ENCODE data around the gene GGT6. TPM values are rescaled to one million over a fixed set of nuclear protein-coding genes. Genes with fewer than 3 reads are reported as not detected.

The GGT6 gene
- total and polyA plus RNA-seq, 2 of the 13 experiments (the other 11 are each of a cell fraction or from before 2014, with no cell fraction given) = 0.16 to 0.80 TPM

DNA sequence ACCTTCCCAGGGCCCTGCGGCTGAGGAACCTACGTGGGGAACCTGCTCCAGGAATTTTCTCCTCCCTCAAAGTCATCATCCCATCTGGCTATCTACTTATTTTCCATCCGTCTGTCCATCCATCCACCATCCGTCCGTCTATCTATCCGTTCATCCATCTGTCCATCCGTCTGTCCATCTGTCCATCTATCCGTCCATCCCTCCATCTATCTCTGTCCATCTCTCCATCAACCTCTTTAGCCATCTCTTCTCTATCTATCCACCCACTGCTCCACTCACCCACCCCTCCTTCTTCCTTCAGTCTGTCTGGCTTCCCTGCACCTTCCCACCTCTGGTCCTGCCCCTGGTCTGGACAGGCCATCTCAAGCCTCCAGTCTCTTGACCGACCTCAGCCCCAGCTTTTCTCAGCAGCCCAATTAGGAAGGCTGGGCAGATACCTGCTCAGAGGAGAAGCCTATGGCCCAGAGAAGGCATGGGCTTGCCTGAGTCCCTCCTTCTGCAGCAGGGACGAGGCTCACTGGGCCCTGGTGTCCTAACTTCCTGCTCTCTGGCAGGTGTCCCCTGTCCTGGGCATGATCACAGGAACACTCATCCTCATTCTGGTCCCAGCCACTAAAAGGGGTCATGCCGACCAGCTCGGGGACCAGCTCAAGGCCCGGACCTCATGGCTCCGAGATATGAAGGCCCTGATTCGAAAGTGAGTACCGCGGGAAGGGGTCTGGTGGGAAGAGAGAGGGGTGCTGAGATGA, 28.2 kb downstream of the GGT6 start:
- intact Hi-C loops (cut with micrococcal nuclease; ENCODE audit: unreplicated experiment) = loop anchor here (5.0 kb wide), 1 partner anchor 110 kb away; no protein-coding TSS in a partner anchor
- CTCF ChIA-PET (ENCODE audit: low intra/inter-chr PET ratio, low total read pairs) = no interaction called here
- no peak overlapping the region for H3K4me2 ChIP-seq (ENCODE audit: low read depth, low read length)

DNA sequence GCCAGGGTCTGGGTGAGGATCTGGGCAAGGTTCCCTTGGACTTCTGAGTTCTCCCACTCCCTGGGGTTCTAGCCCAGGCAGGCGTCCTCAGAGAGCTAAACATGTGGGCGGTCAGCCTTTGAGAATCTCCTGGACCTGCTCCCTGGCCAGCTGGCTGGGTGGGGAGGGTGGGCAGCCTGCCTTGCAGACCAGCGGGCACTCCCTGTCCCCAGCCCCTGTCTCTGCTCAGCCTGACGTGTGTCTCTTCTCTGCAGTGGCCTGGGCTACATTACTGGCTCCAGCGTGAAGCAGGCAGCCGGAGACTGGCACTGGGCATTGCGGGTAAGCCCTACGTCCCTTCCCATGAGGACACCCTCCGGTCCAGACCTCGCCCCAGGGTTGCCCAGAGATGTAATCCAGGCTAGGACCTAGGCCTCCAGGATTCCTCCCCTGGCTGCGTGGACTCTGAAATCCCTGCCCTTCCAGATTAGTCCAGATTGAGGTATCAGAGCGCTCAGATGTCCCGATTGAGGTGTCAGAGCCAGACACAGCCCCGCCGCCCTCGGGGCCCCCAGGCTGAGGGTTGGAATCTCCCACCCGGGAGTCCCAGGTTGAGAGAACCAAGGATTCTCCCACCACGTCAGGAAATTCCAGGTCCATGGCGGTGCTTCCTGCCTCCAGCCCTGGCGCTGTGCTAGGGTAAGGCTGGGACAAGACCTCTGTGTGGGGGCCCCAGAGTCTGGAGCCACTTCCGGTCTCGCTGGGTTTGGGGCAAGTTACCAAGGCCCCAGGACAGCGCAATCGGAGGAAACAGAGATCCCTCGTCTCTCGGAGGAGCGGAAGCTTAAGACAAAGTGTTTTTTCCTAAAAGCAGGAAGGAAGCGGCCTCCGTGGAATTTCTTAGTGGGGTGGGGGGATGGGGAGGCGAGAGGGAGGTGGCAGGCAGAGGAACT, 29.3 kb downstream of the GGT6 start:
- POLR2A ChIA-PET = no interaction called here
- H2AFZ ChIP-seq (ENCODE audit: low read length) = no peak overlapping the region
- H3K36me3 ChIP-seq (replicated peaks in 1 of 2; ENCODE audit: control insufficient read depth in 1 of 2, insufficient read depth in 2 of 2, low read length in 2 of 2) = no peaks in the 10 kb centered on the region
- CTCF ChIA-PET (ENCODE audit: low intra/inter-chr PET ratio, low total read pairs) = no interaction called here
- peaks cover 16% of the 10 kb centered on the region for H3K4me1 ChIP-seq (ENCODE audit: insufficient read depth, low read length)
- BruUV-seq (replicated peaks) = no TSS peak
- FAIRE-seq (no peak), DNase-seq (ENCODE audit: low spot score) (no peak), ATAC-seq (no peak)
- H3K79me2 ChIP-seq (ENCODE audit: insufficient read depth, low read length) = no peaks in the 10 kb centered on the region
- 40% methylated on average over 14 of the region's 30 CpGs for WGBS (ENCODE audit: low lambda C conversion rate)
- H3K4me2 ChIP-seq (ENCODE audit: low read depth, low read length) = no peak overlapping the region
- H3K9me3 ChIP-seq (ENCODE audit: low read length) = no peaks in the 10 kb centered on the region
- intact Hi-C loops (cut with micrococcal nuclease; ENCODE audit: unreplicated experiment) = loop anchor here (5.0 kb wide), 1 partner anchor 109 kb away; no protein-coding TSS in a partner anchor
- H3K27me3 ChIP-seq (ENCODE audit: control insufficient read depth in 1 of 2, insufficient read depth in 2 of 2, low read length in 2 of 2) = peaks cover 6 to 46% of the 10 kb centered on the region in 2 experiments
- no peaks in the 10 kb centered on the region for H4K20me1 ChIP-seq (ENCODE audit: insufficient read depth, low read length)
- TF ChIP-seq ZNF777 (CRISPR knock-in tag; IDR thresholded peaks at IDR 0.05) (no peak), ZNF670 (CRISPR knock-in tag; IDR thresholded peaks at IDR 0.05; ENCODE audit: borderline replicate concordance) (no peak), RAD21 (CRISPR knock-in tag; IDR thresholded peaks at IDR 0.05) (no peak), MEIS1 (CRISPR knock-in tag; IDR thresholded peaks at IDR 0.05; ENCODE audit: borderline replicate concordance) (no peak)
- TF ChIP-seq, protein P1, sequence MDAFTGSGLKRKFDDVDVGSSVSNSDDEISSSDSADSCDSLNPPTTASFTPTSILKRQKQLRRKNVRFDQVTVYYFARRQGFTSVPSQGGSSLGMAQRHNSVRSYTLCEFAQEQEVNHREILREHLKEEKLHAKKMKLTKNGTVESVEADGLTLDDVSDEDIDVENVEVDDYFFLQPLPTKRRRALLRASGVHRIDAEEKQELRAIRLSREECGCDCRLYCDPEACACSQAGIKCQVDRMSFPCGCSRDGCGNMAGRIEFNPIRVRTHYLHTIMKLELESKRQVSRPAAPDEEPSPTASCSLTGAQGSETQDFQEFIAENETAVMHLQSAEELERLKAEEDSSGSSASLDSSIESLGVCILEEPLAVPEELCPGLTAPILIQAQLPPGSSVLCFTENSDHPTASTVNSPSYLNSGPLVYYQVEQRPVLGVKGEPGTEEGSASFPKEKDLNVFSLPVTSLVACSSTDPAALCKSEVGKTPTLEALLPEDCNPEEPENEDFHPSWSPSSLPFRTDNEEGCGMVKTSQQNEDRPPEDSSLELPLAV (CRISPR knock-in tag; conservative IDR thresholded peaks at IDR 0.05; ENCODE audit: low read depth) = no peak
- no peak overlapping the region for H3K9ac ChIP-seq (ENCODE audit: insufficient read depth, low read depth, low read length)
- H3K27ac ChIP-seq (ENCODE audit: extremely low read length, insufficient read depth, low read length) = no peak overlapping the region
- no peak overlapping the region for H3K4me3 ChIP-seq (replicated peaks in 1 of 3; ENCODE audit: insufficient read depth in 1 of 3, low read depth in 2 of 3, low read length in 3 of 3)
- in situ Hi-C loops (cut with HindIII; ENCODE audit: extremely low pct_ligation_motif_present, low pct_unique_long_range_greater_than_20kb) = no loop called here

More for the DNA sequence above, 28.2 kb downstream of the GGT6 start:
- no peaks in the 10 kb centered on the region for H3K36me3 ChIP-seq (replicated peaks in 1 of 2; ENCODE audit: control insufficient read depth in 1 of 2, insufficient read depth in 2 of 2, low read length in 2 of 2)
- no peaks in the 10 kb centered on the region for H4K20me1 ChIP-seq (ENCODE audit: insufficient read depth, low read length)
- H3K27me3 ChIP-seq (ENCODE audit: control insufficient read depth in 1 of 2, insufficient read depth in 2 of 2, low read length in 2 of 2) = peaks cover 6 to 40% of the 10 kb centered on the region in 2 experiments
- no peaks in the 10 kb centered on the region for H3K9me3 ChIP-seq (ENCODE audit: low read length)
- no peak overlapping the region for H3K4me3 ChIP-seq (replicated peaks in 1 of 3; ENCODE audit: insufficient read depth in 1 of 3, low read depth in 2 of 3, low read length in 3 of 3)
- WGBS (ENCODE audit: low lambda C conversion rate) = 36% methylated on average over 15 of the region's 17 CpGs
- no peak for DNase-seq (ENCODE audit: low spot score)
- no peak for ATAC-seq
- POLR2A ChIA-PET = no interaction called here
- peaks cover 16% of the 10 kb centered on the region for H3K4me1 ChIP-seq (ENCODE audit: insufficient read depth, low read length)
- H2AFZ ChIP-seq (ENCODE audit: low read length) = no peak overlapping the region
- in situ Hi-C loops (cut with HindIII; ENCODE audit: extremely low pct_ligation_motif_present, low pct_unique_long_range_greater_than_20kb) = no loop called here
- FAIRE-seq = no peak
- H3K79me2 ChIP-seq (ENCODE audit: insufficient read depth, low read length) = no peaks in the 10 kb centered on the region
- no peak overlapping the region for H3K9ac ChIP-seq (ENCODE audit: insufficient read depth, low read depth, low read length)
- no peak overlapping the region for H3K27ac ChIP-seq (ENCODE audit: extremely low read length, insufficient read depth, low read length)
- BruUV-seq (replicated peaks) = no TSS peak
- TF ChIP-seq ZNF12 (CRISPR knock-in tag; IDR thresholded peaks at IDR 0.05) = no peak
- TF ChIP-seq ATRX (CRISPR knock-in tag; IDR thresholded peaks at IDR 0.05; ENCODE audit: borderline replicate concordance) = no peak
- TF ChIP-seq ZNF143 (CRISPR knock-in tag; IDR thresholded peaks at IDR 0.05) = no peak
- no peak for TF ChIP-seq ETV5 (CRISPR knock-in tag; IDR thresholded peaks at IDR 0.05; ENCODE audit: borderline replicate concordance)
- no peak for TF ChIP-seq SYNCRIP (IDR thresholded peaks at IDR 0.05; ENCODE audit: insufficient read depth, low read depth, low read length)
- TF ChIP-seq FIP1L1 (IDR thresholded peaks at IDR 0.05; ENCODE audit: borderline replicate concordance, insufficient read depth, low read depth, low read length) = no peak
- no peak for TF ChIP-seq ZNF569 (CRISPR knock-in tag; IDR thresholded peaks at IDR 0.05; ENCODE audit: borderline replicate concordance)
